SK-N-SH (cell line): ENCODE data around the gene CCNL1. TPM values are rescaled to one million over a fixed set of nuclear protein-coding genes. Genes with fewer than 3 reads are reported as not detected.

ENCODE experiments used
- CTCF ChIA-PET: fragments of 300-600, 350-600 bp; formaldehyde crosslinking; extraction: SDS; loops from one replicate; lab custom pipeline; 2021; lab: Yijun Ruan, JAX
- POLR2A ChIA-PET: fragments of 350-600 bp; sonication (Branson Sonifier 250); formaldehyde crosslinking; extraction: SDS; loops from one replicate; lab custom pipeline; 2020; ENCODE audit warnings: antibody characterized with exemption, inconsistent platforms; lab: Yijun Ruan, JAX
- DNase-seq: peaks from one replicate; pipeline ENCODE4 v3.0.0; 2012
- H2AFZ ChIP-seq: fragments of 200-600 bp; sonication (generic); 2 replicates; pipeline ENCODE4 v1.8.1; 2016; ENCODE audit warnings: antibody characterized with exemption, mild to moderate bottlenecking, low read depth
- H3F3A ChIP-seq: fragments of 200-600 bp; sonication (generic); replicated peaks from 2 replicates; pipeline ENCODE3; 2016; ENCODE audit warnings: antibody characterized with exemption, mild to moderate bottlenecking; ENCODE audit not compliant: insufficient read depth
- H3K27ac ChIP-seq, 2 experiments: fragments of 200-500 bp in 1 of 2; fragments of 200-600 bp in 1 of 2; sonication (Bioruptor generic) in 1 of 2; sonication (generic), shearing (Covaris generic) in 1 of 2; 2 replicates each; pipeline versions ENCODE4 v1.5.1 to v1.6.1; 2014 to 2016; ENCODE audit warnings: low read depth in 2 of 2, inconsistent platforms in 1 of 2, low read length in 1 of 2, mild to moderate bottlenecking in 1 of 2, mixed read lengths in 1 of 2
- H3K27me3 ChIP-seq: fragments of 200-600 bp; sonication (generic), shearing (Covaris generic); 2 replicates; pipeline ENCODE4 v1.6.1; 2016; ENCODE audit warnings: mixed run types; ENCODE audit not compliant: insufficient read depth
- H3K36me3 ChIP-seq, 2 experiments: fragments of 200-500 bp in 1 of 2; fragments of 200-600 bp in 1 of 2; sonication (Bioruptor generic) in 1 of 2; sonication (generic) in 1 of 2; replicated peaks in 1 of 2; 2 replicates each; pipeline versions ENCODE3 to v1.5.1; 2014 to 2016; ENCODE audit warnings: low read length in 1 of 2, mild to moderate bottlenecking in 1 of 2; ENCODE audit not compliant: insufficient read depth in 2 of 2, control insufficient read depth in 1 of 2
- H3K4me1 ChIP-seq, 2 experiments: fragments of 200-500 bp in 1 of 2; fragments of 200-600 bp in 1 of 2; sonication (Bioruptor generic) in 1 of 2; sonication (generic), shearing (Covaris generic) in 1 of 2; 2 replicates each; pipeline versions ENCODE4 v1.5.1 to v1.6.1; 2014 to 2016; ENCODE audit warnings: low read depth in 1 of 2, low read length in 1 of 2, mixed run types in 1 of 2; ENCODE audit not compliant: insufficient read depth in 2 of 2, control insufficient read depth in 1 of 2
- H3K4me2 ChIP-seq: fragments of 200-600 bp; sonication (generic), shearing (Covaris generic); 2 replicates; pipeline ENCODE4 v1.6.1; 2017; ENCODE audit warnings: mixed run types
- H3K4me3 ChIP-seq, 2 experiments: fragments of 200-500 bp in 1 of 2; fragments of 200-600 bp in 1 of 2; sonication (Bioruptor generic) in 1 of 2; sonication (generic), shearing (Covaris generic) in 1 of 2; 2 replicates each; pipeline versions ENCODE4 v1.5.1 to v1.8.1; 2014 to 2016; ENCODE audit warnings: low read depth in 2 of 2, inconsistent platforms in 1 of 2, low read length in 1 of 2, mild to moderate bottlenecking in 1 of 2, mixed read lengths in 1 of 2, moderate library complexity in 1 of 2
- H3K79me2 ChIP-seq: fragments of 200-600 bp; sonication (generic); 2 replicates; pipeline ENCODE4 v1.8.1; 2017; ENCODE audit warnings: mild to moderate bottlenecking; ENCODE audit not compliant: insufficient read depth
- H3K9ac ChIP-seq: fragments of 200-600 bp; sonication (generic); 2 replicates; pipeline ENCODE4 v1.6.1; 2017; ENCODE audit warnings: mixed run types
- H3K9me2 ChIP-seq: fragments of 200-600 bp; sonication (generic); 2 replicates; pipeline ENCODE4 v1.6.1; 2017; ENCODE audit warnings: mixed run types
- H3K9me3 ChIP-seq: fragments of 200-600 bp; sonication (generic); 2 replicates; pipeline ENCODE4 v1.6.1; 2017; ENCODE audit warnings: mixed run types, mild to moderate bottlenecking, moderate library complexity
- H4K20me1 ChIP-seq: fragments of 200-600 bp; sonication (generic); 2 replicates; pipeline ENCODE4 v1.6.1; 2017; ENCODE audit warnings: mild to moderate bottlenecking, mixed run types; ENCODE audit not compliant: insufficient read depth
- CHD2 ChIP-seq: fragments of 150-350 bp; IDR thresholded peaks from 2 replicates; pipeline ENCODE4 v1.6.1; 2018; ENCODE audit warnings: low read length; ENCODE audit not compliant: partially characterized antibody
- EZH2phosphoT487 ChIP-seq: fragments of 200-600 bp; sonication (generic); IDR thresholded peaks from 2 replicates; pipeline ENCODE4 v1.6.1; 2017; ENCODE audit warnings: low read depth, mixed run types, mild to moderate bottlenecking, antibody characterized with exemption, moderate library complexity, borderline replicate concordance
- FOSL2 ChIP-seq: IDR thresholded peaks from 2 replicates; pipeline ENCODE4 v1.4.0; 2012; ENCODE audit warnings: low read depth, mild to moderate bottlenecking, moderate library complexity, borderline replicate concordance
- FOXM1 ChIP-seq: IDR thresholded peaks from 2 replicates; pipeline ENCODE4 v1.4.0; 2012; ENCODE audit warnings: low read depth, mild to moderate bottlenecking
- GATA2 ChIP-seq: sonication (generic); formaldehyde crosslinking; IDR thresholded peaks from 2 replicates; pipeline ENCODE4 v1.5.0; 2020; ENCODE audit warnings: mild to moderate bottlenecking, missing genetic modification reagents
- JUND ChIP-seq: IDR thresholded peaks from 2 replicates; pipeline ENCODE4 v1.4.0; 2012
- MEF2A ChIP-seq: IDR thresholded peaks from 2 replicates; pipeline ENCODE4 v1.4.0; 2012; ENCODE audit warnings: low read depth, borderline replicate concordance
- MXI1 ChIP-seq: IDR thresholded peaks from 2 replicates; pipeline ENCODE4 v1.6.1; 2012; ENCODE audit warnings: mild to moderate bottlenecking, low read depth, low read length, improper control_type of control experiment
- NRF1 ChIP-seq: IDR thresholded peaks from 2 replicates; pipeline ENCODE4 v1.6.1; 2012; ENCODE audit warnings: low read depth, mild to moderate bottlenecking, low read length
- RAD21 ChIP-seq: IDR thresholded peaks from 2 replicates; pipeline ENCODE4 v1.6.1; 2012; ENCODE audit warnings: mild to moderate bottlenecking, low read length
- RFX5 ChIP-seq: IDR thresholded peaks from 2 replicates; pipeline ENCODE4 v1.6.1; 2012; ENCODE audit warnings: mild to moderate bottlenecking, improper control_type of control experiment, low read length
- RXRA ChIP-seq: IDR thresholded peaks from 2 replicates; pipeline ENCODE4 v1.4.0; 2012; ENCODE audit warnings: low read depth, mild to moderate bottlenecking, borderline replicate concordance
- SIN3A ChIP-seq: IDR thresholded peaks from 2 replicates; pipeline ENCODE4 v1.6.1; 2012; ENCODE audit warnings: low read depth, mild to moderate bottlenecking, low read length, moderate library complexity, borderline replicate concordance
- SMC3 ChIP-seq: IDR thresholded peaks from 2 replicates; pipeline ENCODE4 v1.6.1; 2012; ENCODE audit warnings: low read depth, low read length, improper control_type of control experiment
- TAF1 ChIP-seq: IDR thresholded peaks from 2 replicates; pipeline ENCODE4 v1.6.1; 2012; ENCODE audit warnings: low read depth, mild to moderate bottlenecking, low read length, moderate library complexity, borderline replicate concordance
- YY1 ChIP-seq: IDR thresholded peaks from 2 replicates; pipeline ENCODE4 v1.4.0; 2012; ENCODE audit warnings: low read depth, mild to moderate bottlenecking
- WGBS: methylation state at CpG from one replicate; pipeline ENCODE4 v1.1.6; 2017; ENCODE audit warnings: low lambda C conversion rate; 5-methylcytosine and 5-hydroxymethylcytosine counted together
- polyA plus RNA-seq, 3 experiments: library from polyadenylated mRNA; depleted of rRNA; stranded (reverse); fragments of >200 nt; gene quantifications; 2 replicates each; pipeline ENCODE4 v1.2.3, GENCODE V29; 2012
- TF ChIP-seq, protein P1 (sequence below): fragments of 150-350 bp; IDR thresholded peaks from 2 replicates; pipeline ENCODE4 v1.6.1; 2017; ENCODE audit warnings: antibody characterized with exemption, low read length, low read depth, borderline replicate concordance
- TF ChIP-seq, protein P2 (sequence below): IDR thresholded peaks from 2 replicates; pipeline ENCODE4; 2012
- TF ChIP-seq, protein P3 (sequence below): fragments of 150-350 bp; IDR thresholded peaks from 2 replicates; pipeline ENCODE4 v1.6.1; 2016; ENCODE audit warnings: mild to moderate bottlenecking, low read depth, low read length

Gene CCNL1
- polyA plus RNA-seq, 1 of the 3 experiments (the other 2 are of a cell fraction): 99.8 TPM

DNA sequence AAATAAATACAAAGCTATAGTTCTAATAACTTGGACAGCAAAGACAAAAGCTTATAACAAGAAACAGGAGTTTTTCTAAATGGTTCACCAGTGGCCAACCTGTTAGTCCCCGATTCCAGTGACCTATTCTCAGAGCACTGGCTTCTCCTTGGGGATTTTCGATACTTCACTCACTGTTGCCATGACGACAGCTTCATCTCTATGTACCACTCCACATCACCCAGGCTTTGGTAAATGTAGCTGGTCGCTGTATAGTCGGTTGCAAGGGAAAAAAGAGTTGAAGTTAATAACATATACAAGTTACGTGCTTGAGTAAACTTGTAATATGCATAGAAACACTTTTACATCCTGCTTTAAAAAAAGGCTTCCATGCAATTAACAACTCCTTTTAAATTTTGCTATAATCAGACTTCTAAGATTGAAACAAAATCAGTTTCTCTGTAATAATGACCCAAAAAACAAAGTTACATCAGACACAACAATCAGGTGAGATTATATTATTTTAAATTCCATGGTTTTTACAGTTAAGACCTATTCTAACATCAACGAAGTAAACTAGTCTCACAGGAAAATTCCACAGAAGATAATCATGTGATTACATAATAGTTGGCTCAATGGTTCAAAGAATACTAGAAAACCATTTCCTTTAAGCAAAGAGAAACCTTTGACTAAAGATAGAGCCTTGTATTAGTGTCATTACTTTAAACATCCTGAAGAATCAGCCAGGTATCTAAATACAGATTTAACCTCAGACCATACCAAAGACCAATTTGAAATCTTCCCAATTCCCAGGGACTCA lies 2.9 kb downstream of the CCNL1 start:
- H2AFZ ChIP-seq: no peak overlapping the region
- H3K4me2 ChIP-seq: peak overlapping the region; percentile 78
- peaks cover 35 to 44% of the 10 kb centered on the region in 2 experiments for H3K4me1 ChIP-seq
- H3K27ac ChIP-seq: 0 out of 4 replicates have a peak overlapping the region, but pooled peaks of 1 of the 2 experiments have one; percentile 100
- CTCF ChIA-PET: interaction anchor here (0.8 to 3.7 kb wide), 4 partner anchors 11 to 481 kb away, joined by 3 to 24 read pairs (median 4); no protein-coding TSS in a partner anchor
- peak overlapping the region; percentile 99; the same call in 1 of the 2 replicates for H3K9ac ChIP-seq
- 34% methylated on average over 7 of the region's 7 CpGs for WGBS
- H3K4me3 ChIP-seq: peak overlapping the region; percentile 74 to 98
- no peaks in the 10 kb centered on the region for H3K9me3 ChIP-seq
- no peaks in the 10 kb centered on the region for H3K9me2 ChIP-seq
- POLR2A ChIA-PET: interaction anchor here (0.9 kb wide), 1 partner anchor 18 kb away, joined by 3 read pairs; no protein-coding TSS in a partner anchor
- no peak for DNase-seq
- no peak for TF ChIP-seq FOXM1
- TF ChIP-seq, protein P1, sequence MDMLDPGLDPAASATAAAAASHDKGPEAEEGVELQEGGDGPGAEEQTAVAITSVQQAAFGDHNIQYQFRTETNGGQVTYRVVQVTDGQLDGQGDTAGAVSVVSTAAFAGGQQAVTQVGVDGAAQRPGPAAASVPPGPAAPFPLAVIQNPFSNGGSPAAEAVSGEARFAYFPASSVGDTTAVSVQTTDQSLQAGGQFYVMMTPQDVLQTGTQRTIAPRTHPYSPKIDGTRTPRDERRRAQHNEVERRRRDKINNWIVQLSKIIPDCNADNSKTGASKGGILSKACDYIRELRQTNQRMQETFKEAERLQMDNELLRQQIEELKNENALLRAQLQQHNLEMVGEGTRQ: no peak
- TF ChIP-seq NRF1: no peak
- no peak for TF ChIP-seq SIN3A
- H3F3A ChIP-seq: peaks cover 10% of the 10 kb centered on the region
- no peaks in the 10 kb centered on the region for H3K27me3 ChIP-seq
- peaks cover 65% of the 10 kb centered on the region for H4K20me1 ChIP-seq
- H3K36me3 ChIP-seq: peaks cover 67 to 69% of the 10 kb centered on the region in 2 experiments
- peaks cover 79% of the 10 kb centered on the region for H3K79me2 ChIP-seq

DNA sequence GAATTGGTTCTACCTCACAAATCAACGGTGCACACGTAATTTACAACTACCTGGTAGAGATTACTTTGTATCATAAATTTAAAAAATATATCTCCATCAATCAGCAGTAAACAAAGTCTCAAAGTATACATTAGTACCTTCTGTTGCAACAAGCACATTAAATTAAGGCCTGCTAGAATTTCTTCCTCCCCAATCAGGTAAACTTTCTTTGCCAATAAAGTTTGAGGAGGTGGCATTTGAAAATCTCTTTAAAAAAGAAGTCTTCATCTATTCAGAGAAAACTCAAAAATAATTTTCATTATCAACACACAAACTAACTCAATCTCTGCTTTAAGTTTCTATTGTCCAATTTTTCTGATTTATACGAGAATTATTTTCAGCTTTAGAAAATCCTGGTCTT lies 4.4 kb downstream of the CCNL1 start:
- CTCF ChIA-PET: interaction anchor here (1.1 to 3.7 kb wide), 3 partner anchors 12 to 480 kb away, joined by 3 to 24 read pairs (median 4); no protein-coding TSS in a partner anchor
- Histone ChIP-seq H3K27me3 (no peaks in the 10 kb centered on the region), H3K4me3 (peak overlapping the region; percentile 74 to 98; a peak in 3 of 4 replicates), H3K79me2 (peaks cover 93% of the 10 kb centered on the region), H3K27ac (no peak overlapping the region), H3F3A (peaks cover 18% of the 10 kb centered on the region), H4K20me1 (peaks cover 65% of the 10 kb centered on the region), H3K9me3 (no peaks in the 10 kb centered on the region), H3K4me2 (peak overlapping the region; percentile 78), H3K9me2 (no peaks in the 10 kb centered on the region), H3K9ac (0 out of 2 replicates have a peak overlapping the region, but pooled peaks have one; percentile 99), H3K4me1 (peaks cover 35 to 40% of the 10 kb centered on the region in 2 experiments), H3K36me3 (peaks cover 82 to 84% of the 10 kb centered on the region in 2 experiments), H2AFZ (no peak overlapping the region)
- 47% methylated on average over 3 of the region's 3 CpGs for WGBS
- no peak for DNase-seq
- POLR2A ChIA-PET: interaction anchor here (1.5 kb wide), 1 partner anchor 19 kb away, joined by 5 read pairs; no protein-coding TSS in a partner anchor
- TF ChIP-seq MEF2A (no peak), RXRA (no peak), FOSL2 (no peak), MXI1 (no peak), JUND (no peak), CHD2 (no peak), TAF1 (no peak), FOXM1 (no peak), SMC3 (no peak), GATA2 (CRISPR knock-in tag) (no peak), EZH2phosphoT487 (no peak), RFX5 (no peak), RAD21 (no peak), YY1 (no peak)
- TF ChIP-seq, protein P2, sequence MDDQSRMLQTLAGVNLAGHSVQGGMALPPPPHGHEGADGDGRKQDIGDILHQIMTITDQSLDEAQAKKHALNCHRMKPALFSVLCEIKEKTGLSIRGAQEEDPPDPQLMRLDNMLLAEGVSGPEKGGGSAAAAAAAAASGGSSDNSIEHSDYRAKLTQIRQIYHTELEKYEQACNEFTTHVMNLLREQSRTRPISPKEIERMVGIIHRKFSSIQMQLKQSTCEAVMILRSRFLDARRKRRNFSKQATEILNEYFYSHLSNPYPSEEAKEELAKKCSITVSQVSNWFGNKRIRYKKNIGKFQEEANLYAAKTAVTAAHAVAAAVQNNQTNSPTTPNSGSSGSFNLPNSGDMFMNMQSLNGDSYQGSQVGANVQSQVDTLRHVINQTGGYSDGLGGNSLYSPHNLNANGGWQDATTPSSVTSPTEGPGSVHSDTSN: no peak
- TF ChIP-seq, protein P1: no peak
- TF ChIP-seq, protein P3, sequence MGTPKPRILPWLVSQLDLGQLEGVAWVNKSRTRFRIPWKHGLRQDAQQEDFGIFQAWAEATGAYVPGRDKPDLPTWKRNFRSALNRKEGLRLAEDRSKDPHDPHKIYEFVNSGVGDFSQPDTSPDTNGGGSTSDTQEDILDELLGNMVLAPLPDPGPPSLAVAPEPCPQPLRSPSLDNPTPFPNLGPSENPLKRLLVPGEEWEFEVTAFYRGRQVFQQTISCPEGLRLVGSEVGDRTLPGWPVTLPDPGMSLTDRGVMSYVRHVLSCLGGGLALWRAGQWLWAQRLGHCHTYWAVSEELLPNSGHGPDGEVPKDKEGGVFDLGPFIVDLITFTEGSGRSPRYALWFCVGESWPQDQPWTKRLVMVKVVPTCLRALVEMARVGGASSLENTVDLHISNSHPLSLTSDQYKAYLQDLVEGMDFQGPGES: no peak
